ENCODE results near the gene NPR1. TPM values are rescaled to one million over a fixed set of nuclear protein-coding genes. Genes with fewer than 3 reads are reported as not detected.

NPR1 gene
- total RNA-seq, 1 donor: 3.9 TPM

- no peak for TF ChIP-seq CTCF (IDR thresholded peaks at IDR 0.05; ENCODE audit: insufficient read depth, low read depth, low read length)
- no peak overlapping the region for H3K4me3 ChIP-seq (ENCODE audit: low read depth, low read length)
- DNase-seq (ENCODE audit: low read depth): no peak
These were observed 29.2 kb upstream of the NPR1 start for GRCh38 chr1:153649137-153649862.

GRCh38 chr1:153649863-153650235 is 28.6 kb upstream of the NPR1 start:
- H3K4me3 ChIP-seq (ENCODE audit: low read depth, low read length): no peak overlapping the region
- no peak for DNase-seq (ENCODE audit: low read depth)
- no peak for TF ChIP-seq CTCF (IDR thresholded peaks at IDR 0.05; ENCODE audit: insufficient read depth, low read depth, low read length)

GRCh38 chr1:153651771-153652170 is 26.7 kb upstream of the NPR1 start:
- TF ChIP-seq CTCF (IDR thresholded peaks at IDR 0.05; ENCODE audit: insufficient read depth, low read depth, low read length): no peak
- no peak for DNase-seq (ENCODE audit: low read depth)
- no peak overlapping the region for H3K4me3 ChIP-seq (ENCODE audit: low read depth, low read length)

- no peak for DNase-seq (ENCODE audit: low read depth)
- no peak for TF ChIP-seq CTCF (IDR thresholded peaks at IDR 0.05; ENCODE audit: insufficient read depth, low read depth, low read length)
These were observed 25.5 kb upstream of the NPR1 start for GRCh38 chr1:153652805-153653500.

GRCh38 chr1:153655333-153655732 is 23.2 kb upstream of the NPR1 start:
- no peak overlapping the region for H3K4me3 ChIP-seq (ENCODE audit: low read depth, low read length)
- no peak for DNase-seq (ENCODE audit: low read depth)
- TF ChIP-seq CTCF (IDR thresholded peaks at IDR 0.05; ENCODE audit: insufficient read depth, low read depth, low read length): no peak

More at GRCh38 chr1:153652805-153653500, 25.5 kb upstream of the NPR1 start:
- H3K4me3 ChIP-seq (ENCODE audit: low read depth, low read length): no peak overlapping the region

GRCh38 chr1:153658400-153659174 is 19.9 kb upstream of the NPR1 start, which contains the start of gene SNAPIN:
Gene SNAPIN (plus strand): TSS chr1:153658703. CDS start chr1:153658744, 41 bp downstream.
- peak within 1 kb of the TSS; percentile 90 for H3K4me3 ChIP-seq (ENCODE audit: low read depth, low read length)
- TF ChIP-seq CTCF (IDR thresholded peaks at IDR 0.05; ENCODE audit: insufficient read depth, low read depth, low read length): peak; percentile 21
- peak; percentile 83 for DNase-seq (ENCODE audit: low read depth)
